NCI-H2196 treated with DMSO at 0.1 percent for 48 hours (cell line): Measurements from ENCODE around the gene NUP37.
"Not testable (repeated sequence)": the region's sequence is repeated elsewhere in the genome, so short reads cannot be mapped to it uniquely, and the experiment has no call there.

ENCODE experiments used
- DNase-seq: peaks from one replicate; lab custom pipeline; 2025; ENCODE audit not compliant: unreplicated experiment; lab: John Stamatoyannopoulos, UW

The NUP37 gene

DNA sequence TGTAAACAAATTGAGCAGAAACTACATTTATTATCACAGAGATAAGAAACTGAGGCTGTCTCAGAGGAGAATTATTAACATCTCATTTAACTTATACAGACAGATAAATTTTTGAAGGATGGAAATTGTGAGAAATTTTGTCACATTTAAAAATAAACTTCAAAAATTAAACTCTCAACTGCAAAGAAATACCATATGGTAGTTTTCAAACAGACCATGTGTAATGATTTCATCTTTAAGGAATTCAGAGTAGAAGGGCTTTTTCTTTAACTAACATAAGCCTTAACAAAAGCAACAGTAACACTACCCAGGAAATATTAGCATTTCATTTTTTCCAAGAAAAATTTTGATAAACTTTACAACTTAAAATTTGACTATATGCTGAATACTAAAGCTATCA, 26.6 kb downstream of the NUP37 start:
- DNase-seq, result no peak

- not testable (repeated sequence) for DNase-seq
These were observed 30.6 kb downstream of the NUP37 start for GRCh38 chr12:102089228-102089835.

DNA sequence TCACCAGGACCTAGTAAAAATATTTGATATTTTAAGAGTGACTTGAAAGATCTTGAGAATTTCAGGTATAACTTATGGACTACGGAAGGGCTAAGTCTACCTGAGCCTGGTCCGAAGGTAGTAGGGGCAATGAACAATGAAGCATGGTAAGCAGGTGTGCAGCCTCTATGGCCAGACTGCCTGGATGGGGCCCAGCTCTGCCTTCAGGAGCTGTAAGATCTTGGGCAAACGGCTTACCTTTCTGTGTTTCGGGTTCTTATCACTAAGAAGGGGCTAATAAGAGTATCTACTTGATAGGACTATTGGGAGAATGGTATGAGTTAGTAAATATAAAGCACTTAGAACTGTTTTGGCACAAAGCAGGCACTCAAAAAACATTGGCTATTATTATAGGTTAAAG, 39.1 kb downstream of the NUP37 start:
- DNase-seq, result no peak

DNA sequence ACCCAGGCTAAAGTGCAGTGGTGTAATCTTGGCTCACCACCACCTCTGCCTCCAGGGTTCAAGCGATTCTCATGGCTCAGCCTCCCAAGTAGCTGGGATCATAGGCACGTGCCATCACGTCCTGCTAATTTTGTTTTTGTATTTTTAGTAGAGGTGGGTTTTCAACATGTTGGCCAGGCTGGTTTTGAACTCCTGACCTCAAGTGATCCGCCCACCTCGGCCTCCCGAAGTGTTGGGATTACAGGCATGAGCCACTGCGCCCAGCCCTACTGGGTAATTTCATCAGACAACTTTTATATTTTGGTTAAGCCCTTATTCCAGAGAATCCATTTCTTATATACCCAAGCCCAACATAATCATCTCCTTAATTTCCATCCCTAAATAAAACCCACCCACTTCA, 47.8 kb downstream of the NUP37 start:
- DNase-seq, result not testable (repeated sequence)

DNA sequence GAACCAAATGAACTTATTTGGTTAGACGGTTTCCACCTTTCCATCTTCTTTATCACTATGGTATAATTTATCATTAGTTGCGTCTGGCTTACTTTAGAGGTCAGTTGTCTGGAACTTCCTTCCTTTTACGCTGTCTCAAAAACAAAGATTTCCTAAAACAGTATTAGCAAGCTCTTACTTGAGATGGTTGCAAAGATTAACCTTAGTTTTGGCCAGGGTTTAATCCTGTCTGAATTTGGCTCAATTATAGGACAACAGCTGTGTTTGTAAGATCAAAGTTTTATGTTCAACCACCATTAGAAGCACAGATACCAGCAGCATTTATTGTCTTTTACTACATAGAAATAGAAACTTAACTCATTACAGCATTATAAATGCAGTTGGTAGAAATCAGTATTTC, 50.2 kb downstream of the NUP37 start:
- no peak for DNase-seq

GRCh38 chr12:102067574-102068258, 52.2 kb downstream of the NUP37 start:
- DNase-seq, result no peak

- no peak for DNase-seq
These were observed 55.4 kb downstream of the NUP37 start for GRCh38 chr12:102064476-102064875.

GRCh38 chr12:102063069-102063468, 56.8 kb downstream of the NUP37 start:
- no peak for DNase-seq

DNA sequence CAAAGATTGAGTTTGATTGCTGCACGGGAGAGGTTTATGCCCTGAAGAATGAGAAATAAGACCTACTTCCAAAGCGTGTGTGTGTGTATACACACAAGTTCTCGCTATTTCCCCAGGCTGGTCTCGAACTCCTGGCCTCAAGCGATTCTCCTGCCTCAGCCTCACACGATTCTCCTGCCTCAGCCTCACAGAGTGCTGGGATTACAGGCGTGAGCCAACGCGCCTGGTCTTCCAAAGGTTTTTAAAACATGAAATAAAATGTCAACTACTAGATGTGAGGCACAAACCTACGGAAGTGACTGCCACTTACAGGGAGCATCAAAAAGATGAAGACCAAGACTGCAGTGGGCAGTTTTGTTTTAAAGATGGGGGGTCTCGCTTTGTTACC, 57.5 kb downstream of the NUP37 start:
- no peak for DNase-seq

GRCh38 chr12:102061560-102062418, 58.1 kb downstream of the NUP37 start, which contains the start of gene WASHC3:
Gene WASHC3, minus strand, starts transcription at chr12:102061991. Its CDS starts 29 bp downstream, at chr12:102061962.
- peak; percentile 83 for DNase-seq

- no peak for DNase-seq
These were observed 58.8 kb downstream of the NUP37 start for GRCh38 chr12:102061096-102061559.

- no peak for DNase-seq
These were observed 60.6 kb downstream of the NUP37 start for GRCh38 chr12:102059343-102059742.

GRCh38 chr12:102054345-102054744, 65.6 kb downstream of the NUP37 start:
- DNase-seq, result no peak

DNA sequence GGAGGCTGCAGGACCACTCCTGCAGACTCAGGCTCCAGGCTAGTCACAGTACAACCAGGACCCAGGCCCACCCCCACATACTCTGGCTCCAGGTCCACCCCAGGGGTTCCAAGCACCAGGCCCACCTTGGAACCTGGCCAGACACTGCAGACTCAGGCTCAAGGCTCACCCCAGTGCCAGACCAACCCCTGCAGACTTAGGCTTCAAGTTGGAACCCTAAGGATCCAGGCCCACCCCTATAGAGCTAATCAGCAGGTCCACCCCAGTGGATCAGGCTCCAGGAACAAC, 66.9 kb downstream of the NUP37 start:
- no peak for DNase-seq

- DNase-seq, result no peak
These were observed 67.5 kb downstream of the NUP37 start for GRCh38 chr12:102052192-102053061.

GRCh38 chr12:102051431-102051965, 68.4 kb downstream of the NUP37 start:
- DNase-seq, result no peak

DNA sequence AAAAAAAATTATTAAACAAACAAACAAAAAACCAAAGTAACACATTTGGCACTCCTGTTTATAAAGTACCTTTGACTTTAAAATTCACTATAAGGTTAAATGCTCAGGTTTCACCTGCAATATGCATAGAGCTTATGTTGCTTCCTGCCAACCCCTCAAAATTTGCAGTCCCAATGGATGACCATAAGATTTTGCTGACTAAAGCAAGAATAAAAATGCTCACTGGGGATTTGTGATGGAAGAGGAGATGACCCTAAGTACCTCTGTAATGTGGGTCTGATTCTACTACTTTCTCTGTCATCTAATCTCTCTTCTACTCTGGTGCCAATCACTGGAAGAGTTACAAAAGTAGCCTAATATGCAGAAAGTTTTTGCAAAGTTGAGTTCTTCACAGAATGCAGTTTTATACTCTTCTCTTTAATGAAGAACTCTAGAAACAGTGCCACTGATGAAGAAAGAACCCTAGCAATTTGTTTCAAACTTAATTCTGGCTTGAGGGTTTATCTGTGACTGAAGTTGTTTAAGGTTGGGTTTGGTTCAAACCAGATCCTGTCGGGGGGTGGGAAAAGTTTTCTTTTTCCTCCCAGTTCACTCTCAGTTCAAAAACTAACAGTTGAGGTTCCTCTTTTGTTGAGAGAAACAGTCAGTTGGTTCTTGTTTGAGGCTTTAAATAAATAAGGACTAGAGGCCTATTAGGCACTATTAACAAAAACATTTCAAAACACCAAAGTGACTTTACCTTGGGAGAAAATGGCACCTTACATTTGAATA, 69.1 kb downstream of the NUP37 start:
- DNase-seq, result no peak

GRCh38 chr12:102043928-102044327, 76.0 kb downstream of the NUP37 start:
- no peak for DNase-seq

DNA sequence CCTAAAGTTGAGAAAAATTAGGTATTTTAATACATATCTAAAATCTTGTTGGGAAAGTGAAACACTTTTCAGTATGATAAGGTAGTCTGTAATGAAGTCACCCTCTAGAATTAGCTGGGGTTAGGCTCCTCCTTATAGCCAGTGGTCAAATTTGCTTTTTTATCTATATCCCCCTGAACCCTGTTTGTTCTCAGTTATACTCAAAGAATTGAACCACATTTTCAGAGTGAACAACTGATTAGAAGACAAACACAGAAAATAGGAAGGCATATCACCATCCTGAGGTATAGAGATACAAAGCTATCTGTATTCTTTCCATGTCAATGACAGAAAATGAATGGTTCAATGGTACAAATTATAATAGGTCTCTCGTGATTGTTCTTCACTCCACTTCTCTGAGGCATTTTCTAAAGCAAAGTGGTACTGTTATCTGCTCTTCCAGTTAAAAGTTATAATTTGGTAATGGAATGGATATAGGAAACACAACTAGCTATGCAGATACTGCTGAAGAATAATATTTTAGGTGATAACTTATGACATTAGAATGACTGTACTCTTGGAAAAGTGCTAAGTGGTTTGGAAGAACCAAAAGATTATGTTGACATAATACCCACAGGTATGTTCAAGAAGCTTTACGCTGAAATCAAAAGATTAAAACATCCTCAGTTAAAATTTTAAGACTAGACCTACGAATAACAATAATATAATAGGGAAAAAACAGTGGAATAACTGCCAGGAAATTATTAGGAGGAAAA, 85.7 kb downstream of the NUP37 start:
- no peak for DNase-seq
